HG03097 (cell line): ENCODE data around the gene LCN1.

ENCODE experiments used
- ATAC-seq: cut with Tn5 transposase; IDR thresholded peaks from one replicate; pipeline ENCODE4 v1.9.1; 2021; ENCODE audit not compliant: unreplicated experiment, low FRiP score

Gene LCN1

DNA sequence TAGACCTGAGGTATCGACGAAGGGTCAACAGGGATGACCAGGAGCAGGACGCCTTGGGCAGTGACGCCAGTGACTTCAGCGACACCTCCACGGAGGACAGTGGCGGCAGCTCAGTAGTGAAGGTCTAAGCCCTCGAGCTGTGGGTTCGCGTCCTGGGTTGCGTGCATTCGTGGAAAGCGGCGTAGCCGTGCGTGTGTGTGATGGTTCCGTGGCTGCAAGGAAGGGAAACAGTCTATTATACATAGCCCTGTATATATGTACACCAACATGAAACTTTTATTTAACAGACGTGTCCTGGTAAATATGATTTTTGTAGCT, 33.3 kb upstream of the LCN1 start:
- ATAC-seq: no peak

DNA sequence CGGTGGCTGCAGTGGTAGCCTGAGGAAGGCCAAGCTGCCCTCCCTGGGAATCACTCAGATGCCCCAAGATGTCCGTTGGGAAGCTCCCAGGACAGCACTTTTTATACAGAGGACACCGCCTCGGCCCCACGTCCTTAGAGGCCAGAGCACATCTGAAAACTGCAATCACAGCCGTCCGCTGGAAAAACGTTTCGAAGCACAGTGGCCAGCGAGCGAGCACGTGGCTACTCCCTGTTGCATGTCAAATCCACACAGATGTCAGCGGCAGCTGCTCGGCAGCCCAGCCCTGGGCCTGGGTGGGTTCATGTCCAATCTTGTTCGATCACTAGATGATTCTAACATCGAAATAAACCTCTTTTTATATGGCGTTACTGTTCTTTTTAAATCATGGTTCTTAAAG, 32.7 kb upstream of the LCN1 start:
- no peak for ATAC-seq

DNA sequence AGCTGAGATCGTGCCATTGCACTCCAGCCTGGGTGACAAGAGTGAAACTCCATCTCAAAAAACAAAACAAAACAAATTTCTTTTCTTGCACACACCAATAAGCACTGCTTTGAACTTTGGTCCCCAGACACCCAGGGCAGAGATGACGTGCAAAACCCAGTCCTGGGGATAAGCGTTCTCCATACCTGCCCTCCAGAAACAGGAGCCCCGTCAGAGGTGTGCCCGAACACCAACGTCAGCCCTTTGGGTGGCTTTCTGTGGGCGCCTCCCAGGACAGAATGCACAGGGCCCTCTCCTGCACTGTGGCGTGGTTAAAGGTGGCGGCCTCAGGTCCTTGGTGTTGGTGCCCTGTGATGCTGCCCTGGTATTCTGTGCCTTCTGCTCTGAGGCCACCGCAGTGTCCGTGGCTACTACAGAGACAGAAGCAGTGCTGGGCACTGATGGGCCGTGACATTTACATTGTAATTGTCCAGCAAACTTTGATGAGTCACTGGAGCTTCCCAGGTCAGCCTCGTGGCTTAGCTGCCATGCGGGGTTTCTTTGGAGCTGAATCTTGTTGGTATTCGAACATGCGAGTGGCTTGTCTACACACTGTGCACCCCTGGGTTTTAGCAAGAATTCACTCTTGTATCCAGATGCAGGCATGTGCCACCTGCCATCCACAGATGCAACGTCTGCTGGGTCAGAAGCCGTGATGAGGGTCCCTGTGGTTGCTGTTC, 31.9 kb upstream of the LCN1 start:
- ATAC-seq: no peak

DNA sequence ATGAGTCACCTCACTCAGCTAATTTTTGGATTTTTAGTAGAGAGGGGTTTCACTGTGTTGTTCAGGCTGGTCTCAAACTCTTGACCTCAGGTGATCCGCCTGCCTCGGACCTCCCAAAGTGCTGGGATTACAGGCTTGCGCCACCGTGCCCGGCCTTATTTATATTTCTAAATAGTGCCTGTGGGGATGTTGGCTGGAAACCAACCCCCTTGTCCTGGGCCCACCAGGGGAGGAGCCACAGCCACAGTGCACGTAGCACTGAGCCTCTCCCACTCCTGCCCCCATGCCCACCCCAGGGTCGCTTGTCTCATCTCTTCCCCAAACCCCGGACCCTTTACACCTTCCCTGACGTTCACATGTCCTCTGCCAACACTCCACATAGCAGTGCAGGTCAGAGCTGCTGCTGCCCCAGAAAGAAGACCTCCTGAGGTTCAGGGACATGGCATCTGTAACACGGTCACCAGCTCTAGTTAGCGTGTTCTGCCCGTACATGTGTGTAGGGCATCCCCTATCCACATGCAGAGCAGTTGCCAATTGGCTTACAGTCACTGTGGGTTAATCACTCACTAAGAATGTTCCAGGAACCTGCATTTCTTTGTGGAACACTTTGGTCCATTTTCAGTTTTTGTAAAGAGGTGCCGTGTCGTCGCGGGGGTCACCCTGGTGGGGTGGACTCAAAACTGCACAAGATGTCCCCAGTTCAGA, 30.9 kb upstream of the LCN1 start:
- no peak for ATAC-seq

DNA sequence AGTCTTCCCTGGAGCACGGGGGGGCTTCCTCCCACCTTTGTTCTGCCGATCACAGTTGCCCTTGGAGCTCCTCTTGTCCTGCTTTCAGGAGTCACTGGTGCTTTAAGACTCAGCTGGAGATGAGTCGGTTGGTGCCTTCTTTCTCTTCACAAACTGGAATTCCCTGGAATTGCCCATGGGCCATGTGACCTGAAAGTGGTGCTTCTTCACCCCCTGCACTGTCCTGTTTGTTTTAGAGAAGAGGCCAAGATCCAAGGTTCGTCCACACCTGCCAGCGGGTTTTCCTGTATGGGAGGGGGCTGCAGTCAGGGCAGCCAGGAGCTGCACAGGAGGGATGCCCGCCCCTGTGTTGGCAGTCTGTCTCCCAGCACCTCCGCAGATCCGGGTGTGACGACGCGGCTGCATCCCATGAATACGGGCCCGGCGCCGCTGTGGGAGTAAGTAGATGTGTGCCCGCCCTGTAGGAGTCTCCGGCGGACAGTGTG, 30.2 kb upstream of the LCN1 start:
- no peak for ATAC-seq

DNA sequence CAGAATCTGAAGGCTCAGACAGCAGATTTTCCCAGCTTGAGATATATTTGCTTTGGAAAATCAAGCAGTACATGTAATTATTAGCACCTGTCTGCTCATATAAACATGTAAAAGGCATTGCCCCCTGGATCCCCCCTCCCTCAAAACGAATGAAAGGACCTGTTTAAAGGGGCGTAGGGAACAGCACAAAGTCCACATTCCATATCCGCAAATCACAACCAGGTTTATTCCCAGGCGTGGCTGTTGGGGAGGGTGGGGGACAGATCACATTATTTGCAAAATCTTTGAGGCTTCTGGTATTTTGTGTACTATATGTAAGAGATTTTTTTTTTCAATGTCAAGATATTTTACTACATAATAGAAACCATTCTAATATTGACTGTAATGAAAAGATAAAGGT, 29.5 kb upstream of the LCN1 start:
- ATAC-seq: no peak

DNA sequence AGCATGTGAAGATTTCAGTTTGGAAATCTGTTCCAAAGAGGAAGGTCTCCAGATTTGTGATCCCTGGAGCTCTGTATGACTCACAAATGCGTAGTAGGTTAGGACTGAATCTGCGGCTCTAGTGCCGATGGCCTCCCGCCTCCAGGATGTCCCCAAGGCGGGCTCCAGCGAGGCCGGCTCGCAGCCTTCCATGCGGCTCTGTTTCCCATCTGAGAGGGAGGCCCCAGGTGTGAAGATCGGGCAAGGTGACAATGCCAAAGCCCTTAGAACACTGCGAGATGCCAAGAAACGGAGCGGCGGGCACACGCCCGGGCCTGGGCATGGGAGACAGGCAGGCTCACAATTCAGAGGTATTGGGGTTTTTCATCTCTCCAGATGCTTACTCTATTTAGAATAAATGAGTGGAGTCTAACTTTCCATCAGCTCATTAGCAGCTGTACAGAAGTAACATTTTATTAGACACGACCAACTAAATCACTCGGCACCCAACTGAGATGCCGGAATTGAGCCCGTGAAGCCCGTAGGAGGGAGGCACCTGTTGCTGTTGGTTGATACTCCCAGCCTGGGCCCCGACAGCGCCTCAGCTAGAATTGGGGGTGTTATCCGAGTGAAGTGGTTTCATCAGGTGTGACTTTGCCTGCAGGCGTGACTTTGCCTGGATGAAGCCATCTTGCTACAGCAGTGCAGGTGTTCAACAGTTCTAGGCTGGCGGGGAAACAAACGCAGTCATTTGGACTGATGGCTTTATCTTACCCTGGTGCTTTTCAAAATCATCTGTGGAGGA, 28.2 kb upstream of the LCN1 start:
- ATAC-seq: no peak

DNA sequence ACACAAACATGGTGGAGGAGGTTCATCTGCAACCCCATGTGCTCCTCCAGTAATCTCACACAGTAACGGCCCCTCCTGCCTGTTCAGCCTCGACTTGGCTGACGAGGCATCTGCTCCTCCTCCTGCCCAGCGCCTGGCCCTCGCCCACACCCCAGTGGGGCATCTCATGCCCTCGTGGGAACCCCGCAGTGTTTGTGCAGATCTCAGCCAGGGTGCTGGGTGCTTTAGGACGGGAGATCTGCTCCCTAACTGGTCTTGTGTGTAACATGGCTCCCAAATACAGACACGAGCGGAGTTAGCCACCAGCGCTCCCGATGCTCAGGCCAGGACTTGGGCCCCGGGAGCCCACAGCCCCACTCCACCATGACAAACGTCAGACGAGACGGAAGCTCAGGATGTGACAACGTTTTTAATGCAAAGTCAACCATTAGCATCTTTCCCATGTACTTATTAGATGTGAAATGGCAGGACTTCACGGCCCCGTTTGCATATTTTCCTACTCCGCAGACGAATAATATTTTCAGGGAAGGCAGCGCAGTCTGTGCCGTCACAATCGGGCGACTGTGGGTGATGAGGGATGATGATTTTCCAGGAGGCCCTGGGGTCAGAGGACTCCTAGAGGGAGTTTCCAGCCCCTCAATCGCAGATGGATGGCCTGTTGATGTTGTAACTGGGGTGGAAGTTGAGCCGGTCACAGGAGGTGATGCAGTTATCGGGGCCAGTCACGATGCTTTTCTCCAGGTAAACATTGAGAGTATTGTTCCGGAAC, 26.3 kb upstream of the LCN1 start:
- ATAC-seq: no peak

DNA sequence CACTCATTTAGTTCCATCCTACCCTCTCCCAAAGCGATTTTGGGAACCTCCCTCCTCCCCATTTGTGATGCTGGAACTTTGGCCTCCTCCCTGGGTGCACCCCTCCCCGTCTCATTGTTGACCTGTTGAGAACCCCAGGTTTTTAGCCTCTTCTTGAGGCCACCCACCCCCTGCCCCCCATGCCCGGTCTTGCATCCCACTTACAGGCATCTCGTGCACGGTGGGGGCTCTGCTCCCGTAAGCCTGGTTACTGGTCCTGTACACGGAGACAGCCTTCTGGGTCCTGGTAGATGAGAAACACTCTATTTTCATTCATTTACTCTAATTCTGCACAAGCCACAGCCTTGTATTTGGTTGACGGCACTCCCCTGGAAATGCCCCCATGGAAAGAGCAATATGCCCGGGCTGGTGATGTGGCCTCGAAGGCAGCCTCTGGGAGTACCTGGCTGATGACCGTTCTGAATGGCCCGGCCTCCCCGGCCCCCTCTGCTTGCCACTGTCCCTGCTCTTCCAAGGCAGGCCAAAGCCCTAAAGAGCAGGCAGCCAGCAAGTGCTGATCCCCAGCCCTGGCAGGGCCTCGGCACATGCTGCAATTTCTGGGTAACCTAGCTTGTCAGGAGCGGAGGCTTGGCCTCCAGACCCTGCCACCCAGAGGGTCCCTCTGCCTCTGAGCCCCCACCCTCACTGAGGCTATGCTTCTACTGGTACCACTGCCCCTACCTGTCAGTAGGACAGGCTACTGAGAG, 22.7 kb upstream of the LCN1 start:
- ATAC-seq: no peak

DNA sequence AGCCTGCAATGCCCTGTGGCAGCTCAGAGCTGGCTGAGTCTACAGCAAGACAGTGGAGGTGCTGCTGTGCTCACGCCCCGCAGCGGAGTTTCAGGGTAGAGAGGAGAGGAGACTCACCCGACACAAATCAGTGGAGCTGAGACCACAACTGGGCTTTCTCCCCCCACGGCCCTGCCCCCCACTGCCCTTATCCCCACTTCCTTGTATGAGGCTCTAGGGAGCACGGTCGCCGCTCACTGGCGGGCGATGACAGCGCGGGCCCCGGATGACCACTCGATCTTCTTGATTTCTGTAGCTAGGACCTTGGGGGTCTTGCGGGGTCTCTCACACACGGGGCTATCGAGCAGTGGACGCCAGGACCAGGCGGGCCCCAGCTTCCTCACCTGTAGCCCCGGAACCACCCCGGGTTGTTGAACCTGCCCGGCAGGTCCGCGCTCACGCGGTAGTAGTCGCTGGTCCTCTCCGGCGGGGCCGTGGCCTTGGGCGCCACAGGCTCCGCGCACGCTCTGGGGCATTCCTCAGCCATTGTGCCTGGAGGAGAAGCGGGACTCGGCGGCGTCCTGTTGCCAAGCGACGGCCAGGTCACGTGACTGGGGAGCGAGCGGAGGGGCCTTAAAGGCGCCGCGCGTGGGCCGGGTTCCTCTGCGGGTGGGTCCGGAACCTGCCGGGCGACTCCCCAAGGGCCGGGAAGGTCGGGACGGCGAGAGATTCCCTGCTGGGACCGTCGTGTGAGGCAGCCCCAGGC, 21.7 kb upstream of the LCN1 start:
- ATAC-seq: peak; percentile 56

DNA sequence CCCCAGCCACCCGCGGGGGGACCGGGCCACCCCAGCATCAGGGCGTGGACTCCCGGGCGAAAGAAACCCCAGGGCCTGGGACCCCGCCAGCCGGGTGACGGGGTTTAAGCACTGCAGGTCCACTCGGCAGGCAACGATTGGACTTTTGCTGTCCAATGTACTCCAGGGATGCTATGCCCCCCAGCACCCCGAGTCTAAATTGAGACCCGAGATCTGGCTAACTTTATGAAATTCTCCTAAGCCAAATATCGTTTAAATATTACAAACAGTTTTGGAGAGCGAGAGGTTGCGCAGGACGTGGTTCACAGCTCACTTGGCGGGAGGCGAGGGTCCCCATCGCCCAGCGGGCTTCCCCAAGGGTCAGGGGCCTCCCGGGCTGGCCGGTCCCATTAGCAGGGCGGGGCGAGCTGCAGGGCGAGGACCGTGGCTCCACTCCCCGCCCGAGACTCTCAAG, 21.1 kb upstream of the LCN1 start:
- ATAC-seq: no peak

DNA sequence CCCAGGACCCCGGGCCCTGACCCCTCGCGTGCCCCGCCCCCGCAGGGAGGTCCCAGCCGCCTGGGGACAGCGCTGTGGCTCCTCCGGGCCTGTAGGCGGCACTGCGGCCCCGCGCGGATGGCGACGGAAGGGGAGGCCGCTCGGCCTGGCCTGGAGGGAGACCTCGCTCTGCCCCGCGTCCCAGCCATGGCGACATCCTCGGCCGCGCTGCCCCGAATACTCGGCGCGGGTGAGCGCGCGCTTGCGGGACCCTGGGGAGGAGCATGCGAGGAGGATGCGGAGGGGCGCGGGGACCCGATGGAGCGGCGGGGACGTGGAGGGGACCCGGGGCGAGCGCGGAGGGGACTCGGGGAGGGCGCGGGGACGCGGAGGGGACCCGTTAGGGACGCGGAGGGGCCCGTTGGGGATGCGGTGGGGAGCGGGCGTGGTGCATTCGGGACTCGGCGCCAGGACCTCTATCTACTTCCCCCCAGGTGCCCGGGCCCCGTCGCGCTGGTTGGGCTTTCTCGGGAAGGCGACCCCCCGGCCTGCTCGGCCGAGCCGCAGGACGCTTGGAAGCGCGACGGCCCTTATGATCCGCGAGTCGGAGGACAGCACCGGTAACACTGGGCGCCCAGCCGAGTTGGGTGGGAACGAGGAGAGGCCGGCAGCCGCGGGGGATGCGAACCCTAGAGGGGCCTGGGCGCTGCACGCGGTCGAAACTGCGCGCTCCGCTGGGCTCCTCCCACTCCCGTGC, 20.5 kb upstream of the LCN1 start, which contains the start of gene MRPS2:
Gene MRPS2, plus strand, starts transcription at position 158 of the 736 bp plus-strand sequence. Its CDS starts 29 bp downstream, at position 187.
- peak; percentile 69 for ATAC-seq

DNA sequence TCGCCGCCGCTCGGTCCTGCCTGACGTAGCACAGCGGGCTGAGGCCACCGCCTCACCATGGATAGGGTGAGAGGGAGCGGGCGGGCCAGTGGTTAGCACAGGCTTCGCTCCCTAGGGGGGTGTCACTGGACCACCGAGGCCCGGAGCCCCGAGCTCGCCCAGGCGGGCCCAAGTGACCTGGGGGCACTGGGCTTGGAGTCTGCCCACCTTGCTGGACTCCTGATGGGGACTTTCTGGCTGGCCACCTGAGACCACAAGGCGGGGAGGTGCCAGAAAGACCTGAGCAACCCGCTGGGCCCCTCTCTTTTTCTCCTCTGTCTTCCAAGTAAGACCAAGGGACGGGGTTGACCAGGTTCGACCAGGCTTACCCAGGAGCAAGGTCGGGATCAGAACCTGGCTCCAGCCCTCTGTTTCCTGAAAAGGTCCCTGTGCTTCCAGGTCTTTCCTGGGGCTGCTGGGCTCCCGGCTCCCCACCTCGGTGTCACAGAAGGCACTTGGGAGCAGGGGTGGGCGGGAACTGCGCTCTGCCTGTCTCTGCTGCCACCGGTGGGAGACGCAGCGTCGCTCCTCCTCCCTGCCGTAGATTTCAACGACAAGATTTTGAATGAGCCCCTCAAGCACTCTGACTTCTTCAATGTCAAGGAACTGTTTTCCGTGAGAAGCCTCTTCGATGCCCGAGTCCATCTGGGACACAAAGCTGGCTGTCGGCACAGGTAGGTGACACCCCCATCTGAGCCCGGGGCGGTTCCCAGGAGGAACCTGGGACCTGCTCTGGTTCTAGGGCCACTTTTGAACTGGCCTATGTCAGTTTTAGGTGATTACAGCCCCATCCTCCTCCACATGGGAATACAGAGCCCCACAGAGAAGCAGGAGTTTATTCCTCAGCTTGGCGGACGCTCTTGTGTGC, 19.7 kb upstream of the LCN1 start:
- no peak for ATAC-seq

DNA sequence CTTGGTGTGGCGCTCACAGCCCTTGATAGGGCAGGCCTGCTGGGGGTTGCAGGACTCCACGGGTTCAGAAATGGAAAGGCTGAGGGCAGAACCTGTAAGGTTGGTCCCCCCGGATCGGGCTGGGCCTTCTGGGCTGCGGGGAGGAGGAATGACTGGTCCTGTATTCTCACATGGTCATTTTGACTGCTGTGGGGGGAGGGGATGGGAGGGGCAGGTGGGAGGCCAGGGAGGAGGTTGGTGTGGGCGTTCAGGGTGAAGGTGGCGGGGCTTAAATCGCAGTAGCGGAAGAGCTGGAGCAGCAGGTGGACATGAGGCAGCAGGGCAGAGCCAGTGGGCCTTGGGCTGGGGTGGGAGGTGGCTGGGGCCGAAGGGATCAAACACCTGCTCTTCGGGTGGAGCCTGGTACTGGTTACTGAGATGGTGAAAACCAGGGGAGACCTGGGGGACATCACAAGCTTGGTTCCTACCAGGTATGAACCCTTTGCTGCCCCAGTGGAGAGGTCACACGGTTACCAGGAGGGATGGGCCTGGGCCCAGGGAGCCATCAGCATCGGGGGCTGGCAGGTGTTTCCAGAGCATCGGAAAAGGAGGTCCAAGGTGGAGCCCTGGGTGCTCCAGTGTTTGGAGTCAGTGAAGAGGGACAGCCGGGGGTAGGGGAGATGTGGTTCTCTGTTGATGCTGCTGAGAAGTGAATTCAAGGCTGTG, 18.9 kb upstream of the LCN1 start:
- no peak for ATAC-seq

DNA sequence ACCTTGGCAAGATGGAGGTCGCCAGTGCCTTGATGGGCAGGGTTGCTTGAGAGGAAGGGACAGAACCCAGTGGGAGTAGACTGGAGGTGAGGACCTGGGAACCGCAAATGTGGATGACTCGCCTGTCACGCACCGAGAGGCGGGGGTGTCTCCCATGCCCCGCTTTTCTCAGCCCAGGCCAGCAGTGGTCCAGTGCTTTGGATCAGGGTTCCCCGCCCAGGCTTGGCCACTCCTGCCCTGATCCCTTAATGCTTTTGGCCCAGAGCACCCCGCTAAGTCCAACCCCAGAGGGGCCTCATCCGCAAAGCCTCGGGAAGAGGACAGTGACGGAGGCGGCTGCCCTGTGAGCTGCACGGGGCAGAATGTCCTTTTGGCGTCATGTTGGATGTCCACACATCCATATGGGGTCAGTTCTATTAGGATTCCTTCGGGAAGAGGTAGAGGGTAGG, 18.3 kb upstream of the LCN1 start:
- no peak for ATAC-seq

DNA sequence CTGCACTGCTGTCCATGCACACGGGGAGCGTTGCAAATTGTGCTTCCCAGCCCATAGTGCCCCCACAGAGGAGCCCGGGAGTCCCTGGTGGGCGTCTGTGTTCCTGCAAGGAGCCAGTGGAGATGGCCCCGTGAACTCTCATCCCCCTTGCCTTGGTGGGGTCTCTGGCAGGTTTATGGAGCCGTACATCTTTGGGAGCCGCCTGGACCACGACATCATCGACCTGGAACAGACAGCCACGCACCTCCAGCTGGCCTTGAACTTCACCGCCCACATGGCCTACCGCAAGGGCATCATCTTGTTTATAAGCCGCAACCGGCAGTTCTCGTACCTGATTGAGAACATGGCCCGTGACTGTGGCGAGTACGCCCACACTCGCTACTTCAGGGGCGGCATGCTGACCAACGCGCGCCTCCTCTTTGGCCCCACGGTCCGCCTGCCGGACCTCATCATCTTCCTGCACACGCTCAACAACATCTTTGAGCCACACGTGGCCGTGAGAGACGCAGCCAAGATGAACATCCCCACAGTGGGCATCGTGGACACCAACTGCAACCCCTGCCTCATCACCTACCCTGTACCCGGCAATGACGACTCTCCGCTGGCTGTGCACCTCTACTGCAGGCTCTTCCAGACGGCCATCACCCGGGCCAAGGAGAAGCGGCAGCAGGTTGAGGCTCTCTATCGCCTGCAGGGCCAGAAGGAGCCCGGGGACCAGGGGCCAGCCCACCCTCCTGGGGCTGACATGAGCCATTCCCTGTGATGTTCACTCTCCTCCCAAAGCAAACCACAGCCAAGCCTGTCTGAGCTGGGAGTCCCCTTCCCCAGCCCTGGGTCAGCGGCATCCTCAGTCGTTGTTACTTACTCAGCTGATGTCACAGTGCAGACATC, 17.6 kb upstream of the LCN1 start:
- ATAC-seq: no peak
